OCI-LY1 (cell line): ENCODE results near the gene GALNTL6.

Experiments
- EZH2 ChIP-seq: fragments of 200-600 bp; sonication (generic), shearing (Covaris generic); IDR thresholded peaks from 2 replicates; pipeline ENCODE4 v1.8.0; 2017; ENCODE audit warnings: borderline replicate concordance, mixed run types, mild to moderate bottlenecking, antibody characterized with exemption, low read length, moderate library complexity, mixed read lengths
- TF ChIP-seq, protein P1 (sequence below): fragments of 200-600 bp; sonication (generic), shearing (Covaris generic); IDR thresholded peaks from 2 replicates; pipeline ENCODE4 v1.5.1; 2017; ENCODE audit warnings: mild to moderate bottlenecking, antibody characterized with exemption, low read length, moderate library complexity, mixed read lengths

DNA sequence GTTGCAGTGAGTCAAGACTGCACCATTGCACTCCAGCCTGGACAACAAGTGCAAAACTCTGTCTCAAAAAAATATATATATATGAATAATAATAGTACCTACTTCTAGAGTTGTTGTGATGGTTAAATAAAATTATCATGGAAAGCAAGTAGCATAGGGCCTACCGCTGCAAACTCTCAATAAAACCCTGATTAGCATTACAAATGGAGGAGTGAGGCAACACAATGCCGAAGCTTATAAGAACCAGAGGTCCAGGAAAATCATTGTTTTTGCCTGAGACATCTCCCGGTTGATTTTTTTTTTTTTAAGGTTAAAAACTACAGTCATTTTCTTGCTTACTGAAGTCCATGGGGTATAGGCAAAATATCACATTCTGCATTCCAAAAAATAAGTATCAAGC lies 1170.4 kb downstream of the GALNTL6 start:
- TF ChIP-seq, protein P1, sequence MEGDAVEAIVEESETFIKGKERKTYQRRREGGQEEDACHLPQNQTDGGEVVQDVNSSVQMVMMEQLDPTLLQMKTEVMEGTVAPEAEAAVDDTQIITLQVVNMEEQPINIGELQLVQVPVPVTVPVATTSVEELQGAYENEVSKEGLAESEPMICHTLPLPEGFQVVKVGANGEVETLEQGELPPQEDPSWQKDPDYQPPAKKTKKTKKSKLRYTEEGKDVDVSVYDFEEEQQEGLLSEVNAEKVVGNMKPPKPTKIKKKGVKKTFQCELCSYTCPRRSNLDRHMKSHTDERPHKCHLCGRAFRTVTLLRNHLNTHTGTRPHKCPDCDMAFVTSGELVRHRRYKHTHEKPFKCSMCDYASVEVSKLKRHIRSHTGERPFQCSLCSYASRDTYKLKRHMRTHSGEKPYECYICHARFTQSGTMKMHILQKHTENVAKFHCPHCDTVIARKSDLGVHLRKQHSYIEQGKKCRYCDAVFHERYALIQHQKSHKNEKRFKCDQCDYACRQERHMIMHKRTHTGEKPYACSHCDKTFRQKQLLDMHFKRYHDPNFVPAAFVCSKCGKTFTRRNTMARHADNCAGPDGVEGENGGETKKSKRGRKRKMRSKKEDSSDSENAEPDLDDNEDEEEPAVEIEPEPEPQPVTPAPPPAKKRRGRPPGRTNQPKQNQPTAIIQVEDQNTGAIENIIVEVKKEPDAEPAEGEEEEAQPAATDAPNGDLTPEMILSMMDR: no peak
- no peak for TF ChIP-seq EZH2
